ENCODE measurements around the gene VAC14.

The VAC14 gene

DNA sequence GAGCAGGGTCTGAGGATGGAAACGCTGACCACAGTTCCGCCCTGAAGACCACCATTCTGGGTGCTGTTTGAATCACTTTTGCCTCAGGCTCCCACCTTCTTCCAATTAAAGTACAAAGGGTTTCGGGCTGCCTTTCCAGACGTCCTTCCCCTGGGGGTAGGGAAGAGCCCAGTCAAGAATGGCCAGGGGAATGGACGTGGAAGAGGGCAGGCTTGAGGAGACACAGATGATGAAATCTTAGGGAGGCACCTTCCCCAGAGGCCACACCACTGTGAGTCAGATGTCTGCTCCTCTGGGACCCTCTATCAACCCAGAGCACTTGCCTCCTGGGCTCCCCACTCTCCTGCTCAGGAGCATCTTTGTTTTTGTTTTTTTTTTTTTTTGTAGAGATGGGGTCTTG lies 87.6 kb downstream of the VAC14 start:
- no peak overlapping the region for H3K27ac ChIP-seq
- TF ChIP-seq, protein P1, sequence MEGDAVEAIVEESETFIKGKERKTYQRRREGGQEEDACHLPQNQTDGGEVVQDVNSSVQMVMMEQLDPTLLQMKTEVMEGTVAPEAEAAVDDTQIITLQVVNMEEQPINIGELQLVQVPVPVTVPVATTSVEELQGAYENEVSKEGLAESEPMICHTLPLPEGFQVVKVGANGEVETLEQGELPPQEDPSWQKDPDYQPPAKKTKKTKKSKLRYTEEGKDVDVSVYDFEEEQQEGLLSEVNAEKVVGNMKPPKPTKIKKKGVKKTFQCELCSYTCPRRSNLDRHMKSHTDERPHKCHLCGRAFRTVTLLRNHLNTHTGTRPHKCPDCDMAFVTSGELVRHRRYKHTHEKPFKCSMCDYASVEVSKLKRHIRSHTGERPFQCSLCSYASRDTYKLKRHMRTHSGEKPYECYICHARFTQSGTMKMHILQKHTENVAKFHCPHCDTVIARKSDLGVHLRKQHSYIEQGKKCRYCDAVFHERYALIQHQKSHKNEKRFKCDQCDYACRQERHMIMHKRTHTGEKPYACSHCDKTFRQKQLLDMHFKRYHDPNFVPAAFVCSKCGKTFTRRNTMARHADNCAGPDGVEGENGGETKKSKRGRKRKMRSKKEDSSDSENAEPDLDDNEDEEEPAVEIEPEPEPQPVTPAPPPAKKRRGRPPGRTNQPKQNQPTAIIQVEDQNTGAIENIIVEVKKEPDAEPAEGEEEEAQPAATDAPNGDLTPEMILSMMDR (IDR thresholded peaks at IDR 0.05): no peak
- no peak for TF ChIP-seq ZFX (IDR thresholded peaks at IDR 0.05; ENCODE audit: borderline replicate concordance)

GRCh38 chr16:70712942-70713341 lies 88.0 kb downstream of the VAC14 start:
- TF ChIP-seq ZFX (IDR thresholded peaks at IDR 0.05; ENCODE audit: borderline replicate concordance): no peak
- TF ChIP-seq, protein P1 (IDR thresholded peaks at IDR 0.05): no peak
- H3K27ac ChIP-seq: no peak overlapping the region

DNA sequence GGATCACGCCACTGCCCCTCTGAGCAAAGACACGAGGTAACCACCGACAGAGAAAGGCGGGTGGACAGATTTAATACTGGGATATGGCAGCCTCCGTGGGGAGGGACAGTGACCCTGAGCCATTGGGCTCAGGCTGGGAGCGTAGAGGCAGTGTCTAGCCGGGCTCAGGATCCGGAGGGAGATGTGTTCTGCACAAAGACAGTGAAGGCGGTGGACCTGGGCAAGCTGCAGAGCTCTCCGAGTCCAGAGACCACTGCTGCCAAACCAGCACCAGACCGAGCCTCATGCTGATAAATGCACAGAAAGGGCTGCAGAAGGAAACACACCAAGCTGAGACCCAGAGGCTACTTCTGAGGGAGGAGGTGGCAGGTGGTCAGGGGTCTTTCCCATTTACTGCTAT lies 88.6 kb downstream of the VAC14 start:
- H3K27ac ChIP-seq: no peak overlapping the region
- TF ChIP-seq, protein P1 (IDR thresholded peaks at IDR 0.05): no peak
- no peak for TF ChIP-seq ZFX (IDR thresholded peaks at IDR 0.05; ENCODE audit: borderline replicate concordance)

DNA sequence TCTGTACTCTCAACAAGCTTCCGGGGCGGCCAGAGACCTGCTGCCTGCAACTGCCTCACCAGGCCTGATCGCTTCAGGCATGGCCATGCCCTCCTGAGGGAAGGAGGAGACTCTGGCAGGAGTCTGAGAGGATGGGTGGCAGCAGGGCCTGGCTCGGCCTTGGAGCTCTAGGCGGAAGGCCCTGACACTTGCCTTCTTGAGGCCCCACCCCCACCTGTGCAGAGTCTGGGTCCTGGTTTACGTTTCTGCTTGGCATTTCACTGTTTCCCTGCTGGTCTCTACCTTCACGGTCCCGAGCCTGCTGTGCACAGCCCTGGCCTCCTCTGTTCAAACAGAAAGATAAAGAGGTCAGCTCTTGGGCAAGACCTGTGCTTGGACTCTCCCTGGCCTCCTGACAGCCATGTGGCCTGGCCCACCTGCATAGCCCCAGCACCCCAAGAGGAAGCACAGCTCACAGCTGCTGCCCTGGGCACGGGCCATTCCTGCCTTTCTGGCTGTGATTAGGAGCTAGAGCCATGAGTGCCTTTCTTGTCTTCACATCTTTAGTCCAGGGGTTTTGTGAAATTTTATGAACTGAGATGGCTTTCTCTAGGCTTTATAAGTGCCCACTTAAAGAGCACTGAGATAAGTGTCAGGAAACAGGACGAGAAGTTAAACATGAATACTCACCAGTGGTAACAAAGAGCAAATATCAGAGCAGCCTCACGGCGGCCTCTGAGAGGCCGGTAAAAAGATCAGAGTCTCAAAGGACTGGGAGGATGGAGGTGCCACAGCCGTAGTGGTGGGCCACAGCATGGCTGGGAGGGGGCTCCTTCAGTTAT lies 89.5 kb downstream of the VAC14 start:
- TF ChIP-seq ZFX (IDR thresholded peaks at IDR 0.05; ENCODE audit: borderline replicate concordance): no peak
- TF ChIP-seq, protein P1 (IDR thresholded peaks at IDR 0.05): no peak
- no peak overlapping the region for H3K27ac ChIP-seq

DNA sequence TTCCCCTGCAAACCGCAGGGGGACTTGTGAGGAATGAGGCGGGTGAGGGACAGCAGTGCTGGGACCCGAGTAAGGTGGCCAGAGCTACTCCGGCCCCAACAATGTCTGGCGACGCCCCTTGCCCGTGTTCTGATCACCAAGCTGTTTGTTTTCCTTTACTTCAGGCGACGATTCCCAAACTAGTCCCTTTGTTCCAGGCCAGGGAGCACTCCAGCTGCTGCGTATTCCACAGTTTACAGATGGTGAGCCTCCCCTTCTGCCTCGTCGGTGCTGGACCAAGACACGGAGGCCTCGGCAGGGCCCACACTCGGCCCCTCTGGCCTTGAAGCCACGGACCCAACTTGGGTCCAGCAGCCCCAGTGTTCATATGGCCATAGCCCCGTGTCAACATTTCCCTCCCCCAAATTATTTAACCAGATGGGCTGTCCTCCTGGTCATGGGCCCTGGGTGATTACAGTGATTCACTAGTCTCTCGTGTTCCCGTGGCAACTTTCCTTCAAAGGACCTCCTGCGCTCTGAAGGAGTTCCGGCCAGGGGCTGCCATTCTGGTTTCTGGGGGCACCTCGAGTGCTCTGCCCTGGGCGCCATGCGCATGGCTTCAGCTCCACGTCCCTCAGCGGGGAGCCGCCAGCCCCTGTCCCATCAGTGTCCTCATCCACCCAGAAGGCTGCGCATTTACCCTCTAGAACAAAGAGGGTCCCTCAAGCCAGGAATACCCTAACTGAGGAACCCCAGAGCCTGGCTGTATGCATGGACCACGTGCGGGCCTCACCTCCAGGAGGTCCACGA lies 90.3 kb downstream of the VAC14 start:
- TF ChIP-seq ZFX (IDR thresholded peaks at IDR 0.05; ENCODE audit: borderline replicate concordance): no peak
- TF ChIP-seq, protein P1 (IDR thresholded peaks at IDR 0.05): no peak
- no peak overlapping the region for H3K27ac ChIP-seq

- H3K27ac ChIP-seq: no peak overlapping the region
- TF ChIP-seq, protein P1 (IDR thresholded peaks at IDR 0.05): no peak
- no peak for TF ChIP-seq ZFX (IDR thresholded peaks at IDR 0.05; ENCODE audit: borderline replicate concordance)
Observed at GRCh38 chr16:70709942-70710341, 91.0 kb downstream of the VAC14 start.

DNA sequence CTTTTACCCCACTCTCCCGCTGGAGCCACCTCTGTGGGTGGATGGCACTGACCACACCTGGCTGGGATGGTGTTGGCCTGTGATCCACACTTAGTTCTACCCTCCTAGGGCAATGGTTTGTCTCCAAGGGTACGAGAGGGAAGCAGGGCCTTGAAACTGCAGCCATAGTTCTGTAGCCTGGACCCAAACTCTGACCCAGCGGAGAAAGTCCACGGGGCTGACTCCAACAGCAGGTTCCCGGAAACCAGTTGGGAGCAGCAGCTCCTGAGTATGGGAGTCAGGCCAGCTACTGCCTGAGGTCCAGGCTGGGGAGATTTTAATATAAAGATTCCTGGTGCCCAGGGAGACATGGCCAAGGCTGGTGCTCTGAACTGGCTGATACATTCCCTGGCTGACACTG lies 91.5 kb downstream of the VAC14 start:
- H3K27ac ChIP-seq: no peak overlapping the region
- no peak for TF ChIP-seq ZFX (IDR thresholded peaks at IDR 0.05; ENCODE audit: borderline replicate concordance)
- TF ChIP-seq, protein P1 (IDR thresholded peaks at IDR 0.05): no peak
